Activated CD4-positive, alpha-beta T cell treated with anti-CD3 and anti-CD28 coated beads, Interleukin-2, amount 50 U/mL, for 16 hours (primary cell): ENCODE data around the gene THAP8.
"Not testable (repeated sequence)": the region's sequence is repeated elsewhere in the genome, so short reads cannot be mapped to it uniquely, and the experiment has no call there.

Source experiments
- DNase-seq: peaks from one replicate; pipeline ENCODE4 v3.0.0-alpha.2; 2020

Gene THAP8, protein sequence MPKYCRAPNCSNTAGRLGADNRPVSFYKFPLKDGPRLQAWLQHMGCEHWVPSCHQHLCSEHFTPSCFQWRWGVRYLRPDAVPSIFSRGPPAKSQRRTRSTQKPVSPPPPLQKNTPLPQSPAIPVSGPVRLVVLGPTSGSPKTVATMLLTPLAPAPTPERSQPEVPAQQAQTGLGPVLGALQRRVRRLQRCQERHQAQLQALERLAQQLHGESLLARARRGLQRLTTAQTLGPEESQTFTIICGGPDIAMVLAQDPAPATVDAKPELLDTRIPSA

DNA sequence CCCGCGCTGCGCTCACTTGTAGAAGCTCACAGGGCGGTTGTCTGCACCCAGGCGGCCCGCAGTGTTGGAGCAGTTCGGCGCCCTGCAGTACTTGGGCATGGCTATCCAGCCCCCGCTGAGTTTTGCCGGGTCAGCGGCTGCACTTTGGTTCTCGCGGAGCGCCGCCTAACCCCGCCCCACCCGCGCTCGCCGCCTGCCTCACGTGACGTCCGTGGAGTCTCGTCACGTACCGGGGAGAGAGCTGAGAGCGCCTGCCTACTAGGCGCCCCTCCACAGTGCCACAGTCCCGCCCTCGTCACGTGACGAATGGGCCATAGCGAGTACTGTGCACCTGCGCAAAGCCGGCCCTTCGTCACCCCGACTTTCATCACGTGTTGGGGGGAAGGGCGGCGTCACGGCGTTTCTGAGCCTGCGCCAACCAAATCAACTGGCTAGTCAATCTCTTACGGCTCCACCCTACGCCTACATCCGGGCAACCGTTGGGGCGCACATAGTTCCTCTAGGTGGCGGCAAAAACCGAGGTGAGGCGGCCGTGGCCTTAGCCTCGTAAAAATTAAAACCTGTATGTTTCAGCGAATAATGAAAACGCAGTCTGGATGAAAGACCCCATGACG lies at the start of gene THAP8:
Gene THAP8 (minus strand): TSS at position 167 of the 614 bp plus-strand sequence. CDS start 68 bp downstream, at position 99.
- DNase-seq, result peak; percentile 99

DNA sequence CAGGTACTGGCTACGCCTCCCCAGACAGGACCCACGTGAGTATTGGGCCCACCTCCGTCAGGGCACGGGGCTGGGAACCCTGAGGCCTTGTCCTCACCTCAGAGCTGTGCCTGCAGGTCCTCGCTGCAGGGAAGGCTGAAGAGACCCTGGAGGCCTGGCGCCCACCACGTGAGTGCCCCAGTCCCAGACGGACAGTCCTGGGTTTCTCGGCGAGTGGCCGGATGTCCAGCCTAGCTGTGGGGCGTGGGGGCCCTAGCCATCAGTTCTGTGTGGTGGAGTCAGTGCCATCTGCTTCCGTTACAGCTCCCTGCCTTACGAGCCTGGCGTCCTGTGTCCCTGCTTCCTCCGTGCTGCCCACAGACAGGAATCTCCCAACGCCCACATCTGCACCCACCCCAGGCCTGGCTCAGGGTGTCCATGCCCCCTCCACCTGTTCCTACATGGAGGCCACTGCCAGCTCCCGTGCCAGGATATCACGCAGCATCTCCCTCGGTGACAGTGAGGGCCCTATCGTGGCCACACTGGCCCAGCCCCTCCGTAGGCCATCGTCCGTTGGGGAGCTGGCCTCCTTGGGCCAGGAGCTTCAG lies 49.0 kb upstream of the THAP8 start:
- DNase-seq, result no peak

DNA sequence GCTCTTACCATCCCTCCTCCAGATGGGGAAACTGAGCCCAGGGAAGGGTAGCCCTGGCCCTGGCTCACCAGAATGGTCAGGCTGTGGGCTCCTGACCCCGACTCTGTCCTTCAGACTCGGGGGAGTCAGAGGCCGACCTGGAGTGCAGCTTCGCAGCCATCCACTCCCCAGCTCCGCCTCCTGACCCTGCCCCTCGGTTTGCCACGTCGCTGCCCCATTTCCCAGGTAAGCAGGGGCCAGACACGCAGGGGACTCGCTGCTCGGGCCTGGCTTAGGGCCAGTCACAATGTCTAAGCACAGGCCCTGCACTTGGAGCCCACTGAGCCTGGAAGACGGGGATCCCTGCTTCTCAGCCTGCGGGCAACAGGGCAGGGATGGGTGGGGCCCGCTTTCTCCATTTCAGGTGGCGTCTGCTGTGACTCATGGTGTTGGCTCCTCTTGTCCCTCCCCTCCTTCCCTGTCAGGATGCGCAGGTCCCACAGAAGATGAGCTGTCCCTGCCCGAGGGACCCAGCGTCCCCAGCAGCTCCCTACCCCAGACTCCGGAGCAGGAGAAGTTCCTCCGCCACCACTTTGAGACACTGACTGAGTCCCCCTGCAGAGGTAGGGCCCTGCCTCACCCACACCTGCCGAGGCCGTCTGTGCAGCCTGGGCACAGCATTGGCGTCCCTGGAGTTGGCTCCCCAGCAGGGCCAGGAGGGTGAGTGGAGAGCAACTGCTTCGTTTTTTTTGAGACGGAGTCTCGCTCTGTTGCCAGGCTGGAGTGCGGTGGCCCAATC lies 47.7 kb upstream of the THAP8 start:
- no peak for DNase-seq

DNA sequence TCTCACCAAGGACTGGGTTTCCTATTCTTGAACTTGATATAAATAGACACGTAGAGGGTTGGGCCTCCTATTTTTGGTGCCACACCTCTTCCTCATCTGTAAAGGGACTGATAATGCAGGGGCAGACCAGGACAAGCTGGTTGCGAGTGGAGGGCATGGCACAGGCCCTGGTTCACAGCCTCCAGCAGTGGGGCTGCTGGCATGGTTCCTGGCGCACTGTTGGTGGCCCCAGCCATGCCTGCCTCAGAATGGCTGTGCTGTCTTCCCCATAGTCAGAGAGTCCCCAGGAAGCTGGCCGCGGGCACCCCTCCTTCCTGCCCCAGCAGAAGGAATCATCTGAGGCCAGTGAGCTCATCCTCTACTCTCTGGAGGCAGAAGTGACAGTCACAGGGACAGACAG lies 46.4 kb upstream of the THAP8 start:
- no peak for DNase-seq

DNA sequence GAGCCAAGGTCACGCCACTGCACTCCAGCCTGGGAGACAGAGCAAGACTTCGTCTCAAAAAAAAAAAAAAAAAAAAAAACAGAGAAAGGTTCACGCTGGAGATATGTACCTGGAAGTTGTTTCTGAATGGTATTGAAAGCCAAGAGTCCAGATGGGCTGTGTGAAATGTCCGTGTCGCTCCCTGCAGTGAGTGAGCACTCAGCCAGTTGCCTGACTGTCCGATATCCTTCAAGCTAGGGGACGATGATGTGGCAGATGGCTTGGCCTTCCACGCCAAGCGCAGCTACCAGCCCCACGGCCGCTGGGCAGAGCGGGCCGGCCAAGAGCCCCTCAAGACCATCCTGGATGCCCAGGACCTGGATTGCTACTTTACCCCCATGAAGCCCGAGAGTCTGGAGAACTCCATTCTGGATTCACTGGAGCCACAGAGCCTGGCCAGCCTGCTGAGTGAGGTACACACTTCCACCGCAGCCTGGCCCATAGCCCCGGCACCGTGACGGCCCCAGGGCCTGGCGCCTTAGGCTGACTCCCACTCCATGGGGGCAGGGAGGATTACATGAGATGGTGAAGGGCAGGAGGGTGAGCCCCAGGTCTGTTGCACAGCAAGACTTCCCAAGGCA lies 45.2 kb upstream of the THAP8 start:
- no peak for DNase-seq

DNA sequence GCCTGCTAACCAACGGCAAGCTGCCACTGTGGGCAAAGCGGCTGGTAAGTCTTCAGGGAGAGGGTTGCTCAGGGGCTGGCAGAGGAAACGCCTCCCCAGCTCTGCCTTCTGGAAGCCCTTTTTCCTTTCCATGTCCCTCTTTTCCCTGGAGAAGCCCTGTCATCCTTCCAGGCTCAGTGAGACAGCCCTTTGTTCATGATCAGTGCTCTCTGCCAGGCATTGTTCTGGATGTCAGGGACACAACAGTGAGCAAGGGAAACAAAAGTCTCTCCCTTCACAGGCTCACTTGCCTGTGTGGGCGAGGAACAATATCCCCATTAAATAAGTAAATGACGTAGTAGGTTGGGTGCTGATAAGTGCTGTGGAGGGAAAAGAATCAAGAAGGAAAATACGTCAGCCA lies 43.0 kb upstream of the THAP8 start:
- no peak for DNase-seq

DNA sequence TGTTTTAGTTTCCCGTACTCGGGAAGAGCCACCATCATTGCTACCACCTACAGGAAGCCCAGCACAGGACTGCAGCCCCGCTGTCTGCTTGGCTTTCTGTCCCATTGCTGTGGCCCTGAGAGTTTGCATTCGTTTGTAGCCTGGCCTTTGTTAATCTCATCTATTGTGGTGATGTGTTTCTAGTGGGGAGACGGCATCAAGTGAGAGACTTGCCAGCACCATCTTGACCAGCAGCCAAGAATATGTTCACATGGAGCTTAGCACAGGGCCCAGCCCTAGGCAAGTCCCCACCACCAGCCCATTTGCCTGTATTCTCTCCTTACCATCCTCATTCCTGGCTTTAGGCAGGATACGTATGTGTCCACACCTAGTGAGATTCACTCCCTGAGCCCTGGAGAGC lies 39.6 kb upstream of the THAP8 start:
- DNase-seq, result no peak

DNA sequence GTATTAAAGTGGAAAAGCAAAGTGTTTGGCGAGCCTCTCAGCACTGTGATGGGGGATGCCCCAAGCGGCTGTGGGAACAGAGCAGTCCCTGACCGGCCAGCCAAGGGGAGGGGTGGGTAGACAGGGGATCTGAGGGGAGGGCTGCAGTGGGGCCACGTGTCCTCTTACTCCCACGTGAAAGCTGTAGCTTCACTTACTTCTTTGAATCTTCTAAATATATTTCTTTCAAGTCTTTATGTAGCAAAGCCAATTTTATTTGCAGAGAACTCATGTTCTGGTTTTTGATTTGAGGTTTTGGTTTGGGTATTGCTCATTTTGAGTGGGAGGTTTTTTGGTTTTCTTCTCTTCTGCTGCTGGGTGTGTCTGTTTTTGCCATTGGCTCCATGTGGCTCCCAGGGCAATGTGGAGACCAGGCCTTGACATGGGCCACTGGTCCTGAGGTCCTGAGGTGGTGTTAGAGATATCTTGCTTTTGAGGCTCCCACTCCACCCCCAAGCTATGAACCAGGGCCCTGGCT lies 39.1 kb upstream of the THAP8 start:
- DNase-seq, result peak; percentile 45

DNA sequence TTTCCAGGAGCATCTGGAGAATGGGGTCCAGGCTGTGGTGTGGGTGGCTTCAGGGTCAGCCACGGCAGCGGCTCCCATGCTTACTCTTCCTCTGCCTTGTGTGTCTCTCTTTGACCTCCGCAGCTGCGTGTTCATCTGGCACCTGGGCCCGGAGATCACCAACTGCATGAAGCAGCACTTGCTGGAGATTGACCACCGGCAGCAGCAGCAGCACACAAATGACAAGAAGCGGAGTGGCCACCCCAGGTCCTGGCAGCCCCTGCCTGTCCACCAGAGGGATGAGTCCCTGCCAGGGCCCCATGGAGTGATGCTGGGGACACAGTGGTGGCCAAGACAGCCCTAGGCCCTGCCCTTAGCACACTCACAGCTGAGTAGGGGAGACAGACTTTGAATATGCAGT lies 38.5 kb upstream of the THAP8 start:
- DNase-seq, result no peak

DNA sequence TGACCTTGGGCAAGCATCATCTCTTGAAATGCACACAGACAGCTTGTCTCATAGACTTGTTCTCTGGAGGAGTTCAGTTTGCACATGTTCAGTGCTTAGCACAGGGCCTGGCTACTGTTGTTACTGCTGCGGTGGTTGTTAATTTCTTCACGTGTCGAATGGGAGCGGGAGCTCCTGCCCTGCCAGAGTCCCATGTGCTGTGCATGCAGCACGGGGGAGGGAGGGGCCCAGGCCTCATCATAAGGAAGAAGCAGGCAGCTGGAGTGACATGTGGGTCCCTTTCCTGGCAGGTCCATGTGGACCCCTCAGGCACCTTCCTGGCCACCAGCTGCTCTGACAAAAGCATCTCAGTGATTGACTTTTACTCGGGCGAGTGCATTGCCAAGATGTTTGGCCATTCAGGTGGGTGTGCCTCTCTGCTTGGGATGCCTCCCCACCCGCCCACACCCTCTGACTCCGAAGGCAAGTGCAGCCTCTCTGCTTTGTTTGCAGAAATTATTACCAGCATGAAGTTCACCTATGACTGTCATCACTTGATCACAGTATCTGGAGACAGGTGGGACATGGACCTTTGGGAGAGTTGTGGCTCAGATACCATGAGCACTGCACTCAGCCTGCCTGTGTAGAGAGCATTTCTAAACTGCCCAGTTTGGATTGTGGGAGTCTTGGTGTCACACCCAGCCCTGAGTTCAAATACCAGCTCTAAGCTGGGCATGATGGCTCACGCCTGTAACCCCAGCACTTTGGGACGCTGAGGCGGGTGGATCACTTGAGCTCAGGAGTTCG lies 37.0 kb upstream of the THAP8 start:
- DNase-seq, result no peak

DNA sequence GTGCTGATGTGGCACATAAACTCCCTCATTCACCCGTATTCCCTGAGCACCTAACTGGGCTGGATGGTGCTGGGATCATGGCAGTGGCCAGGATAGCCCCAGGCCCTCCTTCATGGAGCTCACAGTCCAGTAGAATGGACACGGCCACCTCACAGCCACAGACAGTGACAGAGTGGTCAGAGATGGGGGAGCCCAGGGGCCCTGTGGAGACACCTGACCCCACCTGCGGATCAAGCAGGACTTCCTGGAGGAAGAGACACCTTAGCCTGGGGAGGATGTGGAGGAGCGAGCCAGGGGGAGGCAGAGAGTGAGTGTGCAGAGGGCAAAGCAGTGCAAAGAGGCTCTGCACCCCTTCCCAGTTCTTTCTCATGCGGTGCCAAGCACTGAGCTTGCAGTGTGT lies 35.8 kb upstream of the THAP8 start:
- DNase-seq, result no peak

DNA sequence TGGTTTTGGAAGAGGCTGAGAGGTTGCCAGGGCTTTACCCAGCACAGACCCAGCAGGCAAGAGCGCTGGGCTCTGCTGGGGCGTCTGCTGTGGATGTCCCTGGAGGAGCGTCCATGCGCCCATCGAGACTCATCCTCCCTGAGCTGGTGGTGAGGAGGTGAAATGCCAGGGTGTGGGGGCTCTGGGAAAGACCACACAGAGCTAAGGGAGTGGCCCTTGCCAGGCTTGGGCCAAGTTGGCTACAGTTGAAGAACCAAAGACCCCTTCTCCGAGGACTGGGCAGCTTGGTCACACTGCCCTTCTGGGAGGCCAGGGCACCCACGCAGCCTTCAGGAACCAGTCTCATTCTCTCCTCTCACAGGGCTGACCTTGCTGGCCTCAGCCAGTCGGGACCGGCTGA lies 32.2 kb upstream of the THAP8 start:
- DNase-seq, result no peak

DNA sequence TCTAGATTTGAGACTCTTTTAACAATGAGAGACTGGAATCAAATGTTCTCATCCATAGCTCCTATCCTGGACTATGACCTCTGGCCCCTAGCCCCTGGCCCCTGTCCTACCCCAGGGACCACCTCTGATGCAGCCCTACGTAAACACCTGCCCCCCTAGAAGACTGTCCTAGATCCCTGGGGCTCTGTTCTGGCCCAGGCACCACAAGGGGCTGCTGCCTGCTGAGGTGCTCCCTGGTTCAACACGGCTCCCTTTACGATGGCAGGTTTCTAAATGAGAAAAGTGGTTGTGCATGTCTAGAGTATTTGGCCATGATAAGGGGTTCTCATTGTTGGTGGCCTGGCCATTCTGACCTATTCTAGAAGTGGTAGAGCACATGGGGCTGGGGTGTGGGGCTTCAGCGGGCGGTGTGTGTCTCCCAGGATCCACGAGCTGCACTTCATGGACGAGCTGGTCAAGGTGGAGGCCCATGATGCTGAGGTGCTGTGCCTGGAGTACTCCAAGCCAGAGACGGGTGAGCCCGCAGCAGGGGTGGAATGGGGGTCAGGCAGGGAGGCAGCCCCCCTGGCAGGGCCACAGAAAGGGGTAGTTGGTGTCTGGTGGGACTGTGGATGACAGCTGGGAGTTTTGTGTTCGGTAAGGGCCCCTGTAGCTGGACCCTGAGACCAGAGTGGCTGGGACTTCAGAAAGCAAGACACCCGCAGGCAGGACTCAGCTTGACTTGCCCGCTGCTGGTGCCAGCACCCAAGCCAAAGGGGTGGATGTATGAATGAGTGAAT lies 30.3 kb upstream of the THAP8 start:
- no peak for DNase-seq

DNA sequence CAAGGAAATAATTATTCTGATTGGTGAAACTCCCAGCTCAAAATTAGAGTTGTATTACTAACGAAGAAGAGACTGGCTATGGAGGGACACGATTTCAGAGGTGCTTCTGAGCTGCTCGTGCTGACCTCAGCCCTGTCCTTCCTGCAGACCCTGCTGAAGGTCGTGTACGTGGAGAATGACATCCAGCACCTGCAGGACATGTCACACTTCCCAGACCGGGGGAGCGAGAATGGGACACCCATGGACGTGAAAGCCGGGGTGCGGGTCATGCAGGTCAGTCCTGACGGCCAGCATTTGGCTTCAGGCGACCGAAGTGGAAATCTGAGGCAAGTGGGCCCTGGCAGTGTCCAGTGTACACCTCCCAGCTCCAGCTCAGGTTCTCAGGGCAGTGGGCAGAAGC lies 28.8 kb upstream of the THAP8 start:
- no peak for DNase-seq

DNA sequence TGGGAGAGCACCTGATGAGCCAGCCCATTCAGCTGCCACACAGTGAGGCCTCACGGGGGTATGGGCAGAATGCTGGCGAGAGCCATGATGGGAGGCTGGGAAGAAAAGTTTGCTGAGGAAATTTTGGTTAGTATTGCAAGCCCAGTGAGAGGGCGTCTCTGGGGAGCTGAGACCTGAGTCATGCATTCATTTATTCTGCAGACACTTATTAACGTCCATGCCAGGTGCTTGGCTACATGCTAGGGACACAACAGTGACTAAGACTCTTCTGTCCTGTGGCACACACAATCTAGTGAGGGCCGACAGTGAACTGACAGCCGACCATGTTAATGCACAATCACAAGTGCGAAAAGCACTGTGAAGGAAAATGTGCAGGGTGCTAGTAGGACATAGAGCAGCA lies 27.8 kb upstream of the THAP8 start:
- DNase-seq, result no peak

DNA sequence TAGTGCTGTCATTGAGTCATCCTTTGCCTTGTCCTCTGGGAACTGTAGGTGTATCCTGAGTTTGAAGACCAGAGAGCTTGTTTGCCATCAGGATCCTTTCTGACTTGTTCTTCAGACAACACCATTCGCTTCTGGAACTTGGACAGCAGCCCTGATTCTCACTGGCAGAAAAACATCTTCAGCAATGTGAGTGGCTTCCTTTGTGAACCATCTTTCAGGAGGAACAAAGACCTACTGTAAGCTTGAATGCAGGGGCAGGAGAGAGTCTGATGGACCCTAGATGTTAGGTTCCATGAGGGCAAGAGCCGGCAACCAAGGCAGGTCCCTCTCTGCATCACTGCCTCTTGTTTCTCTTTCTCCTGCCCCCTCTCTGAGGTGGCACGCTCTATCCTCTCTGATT lies 27.3 kb upstream of the THAP8 start:
- no peak for DNase-seq

DNA sequence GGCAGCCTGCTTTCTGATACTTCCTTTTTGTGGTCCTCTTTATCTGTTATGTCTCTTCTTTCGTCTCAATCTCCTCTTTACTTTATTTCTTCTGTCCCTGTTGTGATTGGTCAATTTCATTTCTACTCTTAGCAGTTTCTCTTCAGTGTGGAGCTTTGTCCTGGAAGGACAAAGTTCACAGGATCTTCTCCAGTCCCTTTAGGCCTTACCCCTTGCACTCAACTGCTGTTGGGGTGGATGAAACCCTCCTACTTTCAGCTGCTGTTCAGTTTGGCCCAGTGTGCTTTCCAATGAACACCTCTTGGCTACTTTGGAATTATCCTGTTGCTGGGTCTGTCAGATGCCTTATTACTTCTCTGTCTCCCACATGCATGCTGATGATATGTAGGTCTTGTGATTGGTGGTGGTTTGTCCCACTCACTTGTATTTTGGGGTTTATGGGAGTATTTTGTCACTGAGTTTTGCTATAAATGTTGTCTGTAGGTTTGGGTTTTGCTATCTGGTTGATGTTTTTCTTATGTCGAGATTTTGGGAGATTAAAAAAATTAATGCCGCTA lies 25.4 kb upstream of the THAP8 start:
- DNase-seq, result no peak

DNA sequence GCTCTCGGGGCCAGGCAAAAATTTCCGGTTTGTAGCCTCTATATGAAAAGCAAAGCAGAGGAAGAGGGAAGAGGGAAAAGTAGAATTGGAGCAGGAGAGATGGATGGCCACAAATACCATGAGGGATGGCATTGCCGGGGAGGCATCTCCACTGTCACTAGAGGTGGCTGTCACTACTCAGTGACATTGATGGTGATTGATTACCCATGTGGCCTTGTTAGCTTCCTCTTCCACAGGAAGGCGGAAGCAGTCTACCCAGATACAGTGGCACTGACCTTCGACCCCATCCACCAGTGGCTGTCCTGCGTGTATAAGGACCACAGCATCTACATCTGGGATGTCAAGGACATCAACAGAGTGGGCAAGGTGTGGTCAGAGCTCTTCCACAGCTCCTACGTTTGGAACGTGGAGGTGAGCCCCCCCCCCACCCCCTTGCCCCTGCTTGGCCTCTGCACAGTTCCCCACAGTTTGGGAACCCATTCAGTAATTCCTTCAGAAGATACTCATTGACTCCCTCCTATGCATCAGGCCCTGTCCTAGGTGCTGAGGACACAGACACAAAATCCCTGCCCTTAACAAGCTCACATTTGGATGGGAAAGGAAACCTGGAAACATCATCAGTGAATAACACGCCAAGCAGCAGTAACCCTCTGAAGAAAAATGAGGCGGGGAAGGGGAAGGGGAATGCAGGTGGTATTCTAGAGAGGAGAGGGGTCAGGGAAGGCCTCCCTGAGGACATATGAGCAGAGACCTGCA lies 19.2 kb upstream of the THAP8 start:
- DNase-seq, result no peak

DNA sequence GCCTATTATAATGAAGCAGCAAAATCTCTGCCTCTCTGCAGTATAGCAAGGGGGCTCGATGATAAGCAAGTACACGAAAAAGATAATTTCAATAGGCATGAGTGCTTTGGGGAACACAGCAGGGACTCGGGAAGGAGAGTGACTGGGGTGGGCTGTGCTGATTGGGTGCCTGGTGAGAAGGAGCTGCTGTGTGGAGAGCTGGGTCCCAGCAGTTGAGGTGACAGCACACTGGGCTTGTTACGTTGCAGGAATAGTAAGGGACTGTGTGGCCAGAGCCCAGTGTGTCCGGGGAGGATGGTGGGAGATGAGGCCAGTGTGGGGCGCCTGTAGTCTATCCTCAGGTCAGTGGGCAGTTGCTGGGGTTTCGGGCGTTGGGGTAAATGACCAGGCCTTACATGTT lies 18.0 kb upstream of the THAP8 start:
- DNase-seq, result no peak

DNA sequence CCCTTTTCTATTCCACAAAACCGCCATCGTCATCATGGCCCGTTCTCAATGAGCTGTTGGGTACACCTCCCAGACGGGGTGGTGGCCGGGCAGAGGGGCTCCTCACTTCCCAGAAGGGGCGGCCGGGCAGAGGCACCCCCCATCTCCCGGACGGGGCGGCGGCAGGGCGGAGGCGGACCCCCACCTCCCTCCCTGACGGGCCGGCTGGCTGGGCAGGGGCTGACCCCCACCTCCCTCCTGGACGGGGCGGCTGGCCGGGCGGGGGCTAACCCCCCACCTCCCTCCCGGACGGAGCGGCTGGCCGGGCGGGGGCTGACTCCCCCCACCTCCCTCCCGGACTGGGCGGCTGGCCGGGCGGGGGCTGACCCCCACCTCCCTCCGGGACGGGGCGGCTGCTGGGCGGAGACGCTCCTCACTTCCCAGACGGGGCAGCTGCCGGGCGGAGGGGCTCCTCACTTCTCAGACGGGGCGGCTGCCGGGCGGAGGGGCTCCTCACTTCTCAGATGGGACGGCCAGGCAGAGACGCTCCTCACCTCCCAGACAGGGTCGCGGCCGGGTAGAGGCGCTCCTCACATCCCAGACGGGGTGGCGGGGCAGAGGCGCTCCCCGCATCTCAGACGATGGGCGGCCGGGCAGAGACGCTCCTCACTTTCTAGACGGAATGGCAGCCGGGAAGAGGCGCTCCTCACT lies 14.9 kb upstream of the THAP8 start:
- not testable (repeated sequence) for DNase-seq
